Fibroblast of pulmonary artery (primary cell): Measurements from ENCODE around the gene GPR25.
"Not testable (repeated sequence)": the region's sequence is repeated elsewhere in the genome, so short reads cannot be mapped to it uniquely, and the experiment has no call there.

Experiments
- DNase-seq: peaks from one replicate; pipeline ENCODE4 v3.0.0-alpha.2; 2010; ENCODE audit warnings: low read depth
- H3K4me3 ChIP-seq: replicated peaks from 2 replicates; pipeline ENCODE4 v1.5.1; 2011; ENCODE audit warnings: low read depth, mild to moderate bottlenecking, control low read depth, low read length, moderate library complexity
- CTCF ChIP-seq: IDR thresholded peaks from 2 replicates; pipeline ENCODE4 v1.5.1; 2011; ENCODE audit warnings: mild to moderate bottlenecking, control low read depth, low read length, inconsistent platforms; ENCODE audit errors: missing control alignments

GPR25 gene

GRCh38 chr1:200909757-200910239, 37.0 kb downstream of the GPR25 start:
- no peak for TF ChIP-seq CTCF
- DNase-seq, result no peak
- no peak overlapping the region for H3K4me3 ChIP-seq

DNA sequence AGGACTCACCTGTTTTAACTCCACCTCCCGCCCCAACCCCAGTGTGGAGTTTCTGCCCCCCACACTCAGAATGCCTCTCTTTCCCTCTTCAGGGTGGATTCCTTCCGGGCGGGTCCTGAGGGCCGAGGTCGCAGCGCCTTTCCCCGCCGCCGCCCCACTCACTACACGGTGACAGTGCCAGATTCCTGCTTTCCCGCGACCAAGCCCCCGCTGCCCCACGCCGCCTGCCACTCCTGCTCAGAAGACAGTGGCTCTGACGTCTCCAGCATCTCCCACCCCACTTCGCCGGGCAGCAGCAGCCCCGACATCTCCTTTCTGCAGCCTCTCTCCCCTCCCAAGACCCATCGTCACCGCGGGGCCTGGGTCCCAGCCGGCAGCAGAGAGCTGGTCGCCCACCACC, 38.6 kb downstream of the GPR25 start:
- H3K4me3 ChIP-seq, result no peak overlapping the region
- TF ChIP-seq CTCF, result no peak
- no peak for DNase-seq

DNA sequence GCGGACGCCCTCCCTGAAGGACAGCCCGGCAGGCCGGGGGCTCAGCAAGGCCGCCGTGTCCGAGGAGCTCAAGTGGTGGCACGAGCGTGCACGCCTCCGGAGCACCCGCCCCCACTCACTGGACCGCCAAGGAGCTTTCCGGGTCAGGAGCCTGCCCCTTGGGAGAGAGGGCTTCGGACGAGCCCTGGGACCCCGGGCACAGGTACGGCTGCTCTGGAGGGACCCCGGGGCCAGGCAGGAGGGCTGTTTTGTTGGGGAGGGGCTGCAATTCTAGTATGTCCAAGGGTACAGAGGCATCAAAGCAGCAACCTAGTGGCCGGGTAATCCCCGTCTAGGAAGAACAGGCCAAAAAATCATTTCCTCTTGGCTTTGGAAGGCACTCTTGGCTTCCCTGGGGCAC, 39.2 kb downstream of the GPR25 start:
- H3K4me3 ChIP-seq, DNase-seq: not testable (repeated sequence)

DNA sequence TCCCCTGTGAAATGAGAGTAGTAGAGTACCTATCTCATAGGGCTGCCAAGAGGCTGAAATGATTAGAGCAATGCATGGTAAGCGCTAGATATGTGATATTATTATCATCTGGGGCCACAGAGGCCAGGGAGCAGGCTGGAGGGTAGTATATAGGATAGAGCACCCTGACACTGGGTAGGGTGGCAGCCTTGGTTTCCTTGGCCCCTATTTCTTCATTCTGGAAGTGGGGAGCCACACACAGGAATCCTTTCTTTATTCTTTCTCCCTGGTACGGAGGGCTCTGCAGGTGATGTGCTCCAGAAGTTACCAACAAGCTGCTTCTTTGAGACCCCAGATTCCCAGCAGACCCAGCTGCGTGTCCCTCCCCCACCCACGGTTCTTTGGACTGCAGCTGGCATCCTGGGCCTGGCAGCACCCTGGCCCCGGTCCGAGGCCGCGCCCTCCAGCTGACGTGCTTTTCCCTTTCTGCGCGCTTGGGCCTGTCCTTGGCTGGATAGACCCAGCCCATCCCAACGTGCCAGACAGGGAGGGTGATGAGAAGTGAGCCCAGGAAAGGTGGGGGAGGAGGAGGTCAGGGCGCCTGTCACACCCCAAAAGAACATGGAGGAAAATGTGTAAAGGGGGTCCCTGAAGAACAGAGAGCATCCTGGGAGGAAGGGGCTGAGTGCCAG, 40.1 kb downstream of the GPR25 start:
- H3K4me3 ChIP-seq, result no peak overlapping the region
- no peak for DNase-seq
- no peak for TF ChIP-seq CTCF

DNA sequence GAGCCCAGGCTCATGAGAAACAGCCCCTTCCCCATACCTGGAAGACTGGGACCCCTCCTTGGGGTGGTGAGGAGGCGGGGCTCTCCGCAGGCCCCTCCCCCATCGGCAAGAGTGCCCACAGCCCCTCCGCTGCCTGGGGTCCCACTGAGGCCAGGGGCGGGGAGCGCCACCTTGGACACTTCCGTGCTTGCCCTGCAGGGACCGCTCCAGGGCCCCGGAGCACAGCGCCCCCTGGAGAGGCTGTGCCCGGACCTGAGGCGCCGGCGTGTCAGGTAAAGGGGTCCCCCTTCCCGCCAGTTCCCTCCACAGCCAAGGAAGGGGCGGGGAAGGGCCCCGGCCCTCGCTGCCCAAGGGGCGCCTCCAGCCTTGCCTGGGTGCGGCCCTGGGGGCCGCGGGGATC, 43.4 kb downstream of the GPR25 start:
- DNase-seq, result no peak
- no peak for TF ChIP-seq CTCF
- H3K4me3 ChIP-seq, result no peak overlapping the region

DNA sequence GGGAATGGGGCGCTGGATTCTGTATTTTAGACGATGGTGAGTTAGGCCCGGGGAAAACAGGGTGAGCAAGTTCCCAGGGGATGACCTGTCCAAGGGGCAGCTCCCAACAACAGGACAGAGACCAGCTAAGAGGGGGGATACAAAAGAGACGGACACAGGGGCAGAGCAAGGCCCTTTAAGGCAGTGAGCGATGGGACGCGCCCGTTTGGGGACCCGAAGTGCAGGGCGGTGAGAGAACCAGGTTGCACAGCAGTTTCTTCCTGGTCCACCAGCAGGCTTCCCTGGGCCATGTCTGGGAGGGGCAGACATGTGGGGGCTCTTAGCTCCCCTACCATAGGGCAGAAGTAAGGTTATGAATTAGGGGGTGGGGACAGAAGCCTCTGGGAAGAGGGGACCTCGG, 43.9 kb downstream of the GPR25 start:
- no peak overlapping the region for H3K4me3 ChIP-seq
- no peak for TF ChIP-seq CTCF
- DNase-seq, result no peak

- no peak for DNase-seq
- TF ChIP-seq CTCF, result no peak
- H3K4me3 ChIP-seq, result no peak overlapping the region
These were observed 44.6 kb downstream of the GPR25 start for GRCh38 chr1:200917291-200917817.
